Measurements from ENCODE around the gene CLASP2. TPM values are rescaled to one million over a fixed set of nuclear protein-coding genes. Genes with fewer than 3 reads are reported as not detected.
A peak's percentile ranks its signal among the peaks of the same experiment; 100 is the strongest.
"Not testable (repeated sequence)": the region's sequence is repeated elsewhere in the genome, so short reads cannot be mapped to it uniquely, and the experiment has no call there.

CLASP2 gene
- polyA plus RNA-seq, 1 experiment = 27.4 TPM

DNA sequence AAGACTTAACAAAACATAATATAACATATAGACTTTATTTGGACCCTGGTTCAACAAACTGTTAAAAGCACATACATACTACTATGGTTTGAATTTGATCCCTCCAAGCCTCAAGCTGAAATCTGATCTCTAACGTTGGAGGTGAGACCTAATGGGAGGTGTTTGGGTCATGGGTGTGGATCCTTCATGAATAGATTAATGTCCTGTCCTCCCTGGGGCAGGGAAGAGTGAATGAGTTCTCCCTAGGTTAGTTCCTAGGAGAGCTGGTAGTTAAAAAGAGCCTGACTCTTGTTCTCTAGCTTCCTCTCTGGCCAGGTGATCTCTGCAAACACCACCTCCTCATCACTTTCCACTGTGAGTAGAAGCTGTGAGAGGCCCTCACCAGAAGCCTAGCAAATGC, 36.4 kb downstream of the CLASP2 start:
- TF ChIP-seq, protein P1, sequence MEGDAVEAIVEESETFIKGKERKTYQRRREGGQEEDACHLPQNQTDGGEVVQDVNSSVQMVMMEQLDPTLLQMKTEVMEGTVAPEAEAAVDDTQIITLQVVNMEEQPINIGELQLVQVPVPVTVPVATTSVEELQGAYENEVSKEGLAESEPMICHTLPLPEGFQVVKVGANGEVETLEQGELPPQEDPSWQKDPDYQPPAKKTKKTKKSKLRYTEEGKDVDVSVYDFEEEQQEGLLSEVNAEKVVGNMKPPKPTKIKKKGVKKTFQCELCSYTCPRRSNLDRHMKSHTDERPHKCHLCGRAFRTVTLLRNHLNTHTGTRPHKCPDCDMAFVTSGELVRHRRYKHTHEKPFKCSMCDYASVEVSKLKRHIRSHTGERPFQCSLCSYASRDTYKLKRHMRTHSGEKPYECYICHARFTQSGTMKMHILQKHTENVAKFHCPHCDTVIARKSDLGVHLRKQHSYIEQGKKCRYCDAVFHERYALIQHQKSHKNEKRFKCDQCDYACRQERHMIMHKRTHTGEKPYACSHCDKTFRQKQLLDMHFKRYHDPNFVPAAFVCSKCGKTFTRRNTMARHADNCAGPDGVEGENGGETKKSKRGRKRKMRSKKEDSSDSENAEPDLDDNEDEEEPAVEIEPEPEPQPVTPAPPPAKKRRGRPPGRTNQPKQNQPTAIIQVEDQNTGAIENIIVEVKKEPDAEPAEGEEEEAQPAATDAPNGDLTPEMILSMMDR (IDR thresholded peaks at IDR 0.05; ENCODE audit: low read depth, low read length) = no peak
- Histone ChIP-seq H3K9me3 (ENCODE audit: control insufficient read depth, insufficient read depth, low read length) (no peaks in the 10 kb centered on the region), H3K27me3 (ENCODE audit: control insufficient read depth, insufficient read depth, low read length) (no peaks in the 10 kb centered on the region), H3K27ac (ENCODE audit: low read depth, low read length) (no peak overlapping the region), H3K4me3 (ENCODE audit: low read depth, low read length) (no peak overlapping the region)
- ChIA-PET CTCF (no interaction called here), POLR2A (no interaction called here)
- DNase-seq (ENCODE audit: low read depth, low spot score) = no peak

DNA sequence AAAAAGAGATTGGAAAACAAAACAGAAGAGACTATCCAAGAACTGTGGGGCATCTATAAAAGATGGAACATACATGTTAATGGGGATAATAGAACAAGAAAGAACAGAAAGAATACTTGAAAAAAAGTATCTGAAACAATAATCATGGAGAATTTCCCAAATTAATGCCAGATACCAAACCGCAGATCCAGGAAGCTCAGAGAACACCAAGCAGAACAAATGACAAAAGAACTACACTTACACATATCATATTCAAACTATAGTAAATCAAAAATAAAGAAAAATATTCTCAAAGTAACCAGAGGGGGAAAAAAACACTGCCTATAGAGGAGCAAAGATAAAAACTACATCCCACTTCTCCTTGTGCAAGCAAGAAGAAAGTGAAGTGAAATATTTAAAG, 40.0 kb downstream of the CLASP2 start:
- DNase-seq (ENCODE audit: low read depth, low spot score) = no peak
- ChIA-PET CTCF (interaction anchor here (0.6 kb wide), 1 partner anchor 1403 kb away, joined by 5 read pairs; no protein-coding TSS in a partner anchor), POLR2A (no interaction called here)
- H3K27ac ChIP-seq (ENCODE audit: low read depth, low read length) = no peak overlapping the region
- no peak overlapping the region for H3K4me3 ChIP-seq (ENCODE audit: low read depth, low read length)
- no peaks in the 10 kb centered on the region for H3K9me3 ChIP-seq (ENCODE audit: control insufficient read depth, insufficient read depth, low read length)
- no peaks in the 10 kb centered on the region for H3K27me3 ChIP-seq (ENCODE audit: control insufficient read depth, insufficient read depth, low read length)
- TF ChIP-seq, protein P1 (IDR thresholded peaks at IDR 0.05; ENCODE audit: low read depth, low read length) = no peak

DNA sequence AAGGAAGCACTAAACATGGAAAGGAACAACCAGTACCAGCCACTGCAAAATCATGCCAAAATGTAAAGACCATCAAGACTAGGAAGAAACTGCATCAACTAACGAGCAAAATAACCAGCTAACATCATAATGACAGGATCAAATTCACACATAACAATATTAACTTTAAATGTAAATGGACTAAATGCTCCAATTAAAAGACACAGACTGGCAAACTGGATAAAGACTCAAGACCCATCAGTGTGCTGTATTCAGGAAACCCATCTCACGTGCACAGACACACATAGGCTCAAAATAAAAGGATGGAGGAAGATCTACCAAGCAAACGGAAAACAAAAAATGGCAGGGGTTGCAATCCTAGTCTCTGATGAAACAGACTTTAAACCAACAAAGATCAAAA, 44.6 kb downstream of the CLASP2 start:
- H3K4me3 ChIP-seq (ENCODE audit: low read depth, low read length); POLR2A ChIA-PET; H3K27me3 ChIP-seq (ENCODE audit: control insufficient read depth, insufficient read depth, low read length); DNase-seq (ENCODE audit: low read depth, low spot score); CTCF ChIA-PET; H3K27ac ChIP-seq (ENCODE audit: low read depth, low read length); H3K9me3 ChIP-seq (ENCODE audit: control insufficient read depth, insufficient read depth, low read length): not testable (repeated sequence)

DNA sequence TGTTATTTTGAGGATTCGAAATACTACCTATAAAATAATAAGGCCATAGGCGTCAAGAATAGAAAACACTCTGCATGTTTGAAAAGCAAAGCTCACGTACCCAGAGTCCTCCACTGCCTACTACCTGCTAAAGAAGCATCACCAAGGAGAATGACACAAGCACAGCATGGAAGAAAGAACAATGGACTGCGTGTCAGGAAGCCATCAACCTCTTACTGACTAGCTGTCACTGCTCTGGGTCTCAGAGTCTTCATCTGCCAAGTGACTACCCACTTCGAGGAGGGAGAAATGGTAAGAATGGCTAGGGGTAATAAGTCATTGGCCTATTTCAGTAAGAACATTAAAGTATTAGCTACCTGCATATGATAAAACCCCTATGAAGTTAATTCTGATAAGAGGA, 49.4 kb downstream of the CLASP2 start:
- Histone ChIP-seq H3K4me3 (ENCODE audit: low read depth, low read length) (no peak overlapping the region), H3K27me3 (ENCODE audit: control insufficient read depth, insufficient read depth, low read length) (no peaks in the 10 kb centered on the region), H3K27ac (ENCODE audit: low read depth, low read length) (no peak overlapping the region), H3K9me3 (ENCODE audit: control insufficient read depth, insufficient read depth, low read length) (no peaks in the 10 kb centered on the region; the same call in 1 of the 2 replicates)
- TF ChIP-seq, protein P1 (IDR thresholded peaks at IDR 0.05; ENCODE audit: low read depth, low read length) = no peak
- POLR2A ChIA-PET = no interaction called here
- CTCF ChIA-PET = interaction anchor here (1.0 kb wide), 1 partner anchor 118 kb away, joined by 3 read pairs; no protein-coding TSS in a partner anchor
- no peak for DNase-seq (ENCODE audit: low read depth, low spot score)

DNA sequence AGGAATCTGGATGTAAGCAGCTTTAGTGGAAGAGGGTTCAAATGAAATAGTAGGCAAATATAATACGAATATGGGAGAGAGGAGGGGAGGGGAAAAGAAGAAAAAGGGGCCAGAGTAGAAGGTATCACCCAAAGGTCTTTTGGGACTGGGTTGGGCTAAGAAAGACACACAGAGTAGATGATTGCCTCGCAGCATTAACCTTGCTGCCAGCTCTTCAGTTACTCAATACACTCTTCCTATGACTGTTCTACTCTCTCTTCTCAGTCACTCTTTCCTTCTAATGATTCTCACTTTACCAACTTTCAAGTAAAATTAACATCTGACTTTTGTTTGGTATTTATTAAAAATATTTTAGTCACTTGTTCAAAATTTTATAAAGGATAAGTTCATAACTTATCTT, 52.8 kb downstream of the CLASP2 start:
- DNase-seq (ENCODE audit: low read depth, low spot score) = no peak
- Histone ChIP-seq H3K4me3 (ENCODE audit: low read depth, low read length) (no peak overlapping the region), H3K9me3 (ENCODE audit: control insufficient read depth, insufficient read depth, low read length) (no peaks in the 10 kb centered on the region), H3K27me3 (ENCODE audit: control insufficient read depth, insufficient read depth, low read length) (no peaks in the 10 kb centered on the region), H3K27ac (ENCODE audit: low read depth, low read length) (no peak overlapping the region)
- POLR2A ChIA-PET = no interaction called here
- TF ChIP-seq, protein P1 (IDR thresholded peaks at IDR 0.05; ENCODE audit: low read depth, low read length) = no peak
- CTCF ChIA-PET = interaction anchor here (0.6 kb wide), 1 partner anchor 47 kb away, joined by 3 read pairs; no protein-coding TSS in a partner anchor

DNA sequence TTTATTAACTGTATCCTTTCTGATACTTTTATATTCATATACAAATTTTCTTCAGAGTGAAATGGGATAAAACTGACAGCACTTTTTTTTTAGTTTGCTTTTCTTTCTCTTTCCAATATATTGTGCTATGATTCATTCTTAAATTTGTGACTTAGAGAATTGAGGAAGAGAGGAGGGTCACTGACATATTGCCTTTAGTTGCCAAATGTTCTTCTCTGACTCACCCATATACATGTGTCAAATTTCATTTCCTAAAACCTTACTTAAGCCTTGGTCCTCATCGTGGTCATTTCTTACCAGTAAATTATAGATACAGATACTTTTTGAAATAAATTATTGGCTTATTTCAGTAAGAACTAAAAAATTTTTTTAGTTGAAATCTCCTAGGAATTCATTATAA, 53.9 kb downstream of the CLASP2 start:
- no peaks in the 10 kb centered on the region for H3K9me3 ChIP-seq (ENCODE audit: control insufficient read depth, insufficient read depth, low read length)
- no peaks in the 10 kb centered on the region for H3K27me3 ChIP-seq (ENCODE audit: control insufficient read depth, insufficient read depth, low read length)
- H3K27ac ChIP-seq (ENCODE audit: low read depth, low read length) = no peak overlapping the region
- POLR2A ChIA-PET = no interaction called here
- CTCF ChIA-PET = no interaction called here
- TF ChIP-seq, protein P1 (IDR thresholded peaks at IDR 0.05; ENCODE audit: low read depth, low read length) = no peak
- H3K4me3 ChIP-seq (ENCODE audit: low read depth, low read length) = no peak overlapping the region
- peak; percentile 38 for DNase-seq (ENCODE audit: low read depth, low spot score)
